ENCODE data around the gene DDX41.

Gene DDX41

DNA sequence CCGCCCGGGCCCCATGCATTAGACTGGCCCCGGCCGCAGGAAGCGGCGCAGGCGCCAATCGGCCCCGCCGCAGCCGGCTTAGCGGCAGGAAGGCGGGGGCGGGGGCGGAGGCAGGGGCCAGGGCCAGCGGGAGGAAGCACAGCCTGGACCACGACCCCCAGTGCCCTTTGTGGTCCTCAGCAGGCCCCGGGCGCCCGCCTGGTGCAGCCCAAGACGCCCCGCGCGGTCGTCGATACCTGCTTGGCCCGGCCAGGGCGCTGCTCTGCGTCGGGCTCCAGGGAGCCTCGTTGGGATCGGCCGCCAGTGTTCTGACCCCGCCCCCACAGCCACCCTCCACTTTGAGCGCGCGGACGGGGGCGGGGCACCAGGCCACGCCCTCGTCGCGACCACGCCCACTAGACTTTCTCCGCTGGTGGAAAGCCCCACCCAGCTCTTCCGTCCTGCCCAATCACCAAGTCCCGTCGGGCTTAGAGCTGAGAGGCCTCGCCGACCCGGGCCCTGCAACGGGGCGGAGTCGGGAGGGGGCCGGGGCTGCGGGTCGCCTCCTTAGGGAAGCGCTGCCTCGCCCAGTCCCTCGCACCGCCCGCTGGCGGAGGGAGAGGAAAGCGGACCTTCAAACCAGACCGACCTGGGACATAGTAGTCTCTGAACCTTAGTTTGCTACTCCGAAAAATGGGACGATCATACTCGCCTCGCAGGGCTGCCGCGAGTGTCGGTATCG lies 19.3 kb downstream of the DDX41 start, which contains the start of gene PDLIM7:
PDLIM7 (minus strand) TSS at position 313 of the 721 bp plus-strand sequence. CDS start 1,092 bp downstream, outside the sequence.
- Histone ChIP-seq H3K4me3 (ENCODE audit: low read depth in 1 of 2, low read length in 1 of 2) (peak within 1 kb of the TSS; percentile 90 to 99), H3K4me1 (ENCODE audit: control insufficient read depth in 1 of 2, insufficient read depth in 1 of 2, low read depth in 1 of 2, low read length in 1 of 2) (peaks cover 79 to 94% of the 10 kb centered on the region in 2 experiments), H3K36me3 (peaks cover 51% of the 10 kb centered on the region), H3K27ac (peak within 1 kb of the TSS; percentile 99), H3K9me3 (no peaks in the 10 kb centered on the region), H3K27me3 (no peaks in the 10 kb centered on the region)
- TF ChIP-seq CTCF (IDR thresholded peaks at IDR 0.05): peak; percentile 63

DNA sequence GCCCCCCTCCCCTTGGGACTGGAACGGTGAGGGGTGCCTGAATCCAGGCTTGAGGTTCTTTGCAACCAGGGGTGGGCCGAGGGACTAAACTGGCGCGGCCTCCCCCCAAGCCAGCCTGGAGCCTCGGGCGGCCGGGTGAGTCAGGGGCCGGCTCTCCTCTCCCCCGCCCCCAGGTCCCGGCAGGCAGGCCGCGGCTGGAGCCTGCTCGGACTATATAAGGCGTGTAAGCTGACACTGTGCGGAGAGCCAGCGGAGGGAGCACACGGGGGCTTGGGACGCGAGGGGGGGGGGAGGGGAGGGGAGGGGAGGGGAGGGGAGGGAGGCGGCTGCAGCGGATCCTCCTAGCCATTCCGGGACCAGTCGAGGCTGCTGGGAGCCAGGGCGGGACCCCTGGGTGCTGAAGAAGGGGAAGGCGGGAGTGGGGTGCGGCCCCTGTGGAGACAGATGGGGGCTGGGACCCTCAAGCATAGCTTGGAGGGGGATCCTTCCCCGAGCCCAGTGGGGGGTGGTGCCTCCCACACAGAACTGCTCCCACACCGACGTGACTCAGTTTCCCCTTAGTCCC lies 20.0 kb downstream of the DDX41 start:
- Histone ChIP-seq H3K27ac (peak overlapping the region; percentile 99), H3K27me3 (no peaks in the 10 kb centered on the region), H3K4me1 (ENCODE audit: control insufficient read depth in 1 of 2, insufficient read depth in 1 of 2, low read depth in 1 of 2, low read length in 1 of 2) (peaks cover 79 to 94% of the 10 kb centered on the region in 2 experiments), H3K36me3 (peaks cover 51% of the 10 kb centered on the region), H3K4me3 (ENCODE audit: low read depth in 1 of 2, low read length in 1 of 2) (peak overlapping the region; percentile 90 to 99), H3K9me3 (no peaks in the 10 kb centered on the region)
- no peak for TF ChIP-seq CTCF (IDR thresholded peaks at IDR 0.05)

DNA sequence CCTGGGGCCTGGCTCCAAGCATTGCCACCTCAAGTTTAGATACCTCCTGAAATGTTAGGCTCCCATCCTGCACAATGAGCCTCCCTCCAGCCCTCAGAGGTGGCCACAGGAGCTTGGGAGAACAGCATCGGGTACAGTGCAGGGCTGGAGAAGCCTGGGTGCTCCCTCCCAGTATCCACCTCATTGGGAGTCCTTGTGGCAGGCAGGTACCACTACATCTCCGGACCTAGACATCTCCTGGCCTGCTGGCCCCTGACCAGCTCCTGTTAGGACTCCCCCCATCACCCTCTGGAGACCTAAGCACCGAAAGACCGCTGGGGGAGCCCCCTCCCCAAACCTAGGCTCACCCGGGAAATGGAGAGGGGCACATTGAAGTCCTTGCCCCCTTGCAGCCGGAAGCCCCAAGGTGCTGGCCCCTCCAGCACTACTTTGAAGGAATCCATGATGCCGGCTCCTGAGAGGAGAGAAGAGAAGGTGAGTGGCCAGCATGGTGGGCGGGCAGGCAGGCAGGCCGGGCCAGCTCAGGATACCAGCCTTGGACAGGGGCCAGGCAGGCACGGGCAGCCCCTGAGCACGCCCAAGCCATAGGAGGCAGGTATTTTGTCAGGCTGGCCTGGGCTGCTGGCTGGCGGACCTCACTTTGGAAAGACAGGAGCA lies 20.6 kb downstream of the DDX41 start:
- TF ChIP-seq CTCF (IDR thresholded peaks at IDR 0.05): peak; percentile 43
- H3K27ac ChIP-seq: peak overlapping the region; percentile 99
- no peaks in the 10 kb centered on the region for H3K9me3 ChIP-seq
- H3K27me3 ChIP-seq: no peaks in the 10 kb centered on the region
- peaks cover 51% of the 10 kb centered on the region for H3K36me3 ChIP-seq
- peaks cover 76 to 94% of the 10 kb centered on the region in 2 experiments for H3K4me1 ChIP-seq (ENCODE audit: control insufficient read depth in 1 of 2, insufficient read depth in 1 of 2, low read depth in 1 of 2, low read length in 1 of 2)
- H3K4me3 ChIP-seq (ENCODE audit: low read depth in 1 of 2, low read length in 1 of 2): peak overlapping the region; percentile 90 to 99

- no peaks in the 10 kb centered on the region for H3K9me3 ChIP-seq
- no peak for TF ChIP-seq CTCF (IDR thresholded peaks at IDR 0.05)
- H3K36me3 ChIP-seq: peaks cover 56% of the 10 kb centered on the region
- peak overlapping the region; percentile 99 for H3K27ac ChIP-seq
- H3K4me1 ChIP-seq (ENCODE audit: control insufficient read depth in 1 of 2, insufficient read depth in 1 of 2, low read depth in 1 of 2, low read length in 1 of 2): peaks cover 76 to 93% of the 10 kb centered on the region in 2 experiments
- H3K4me3 ChIP-seq (ENCODE audit: low read depth in 1 of 2, low read length in 1 of 2): peak overlapping the region; percentile 90 to 99
- no peaks in the 10 kb centered on the region for H3K27me3 ChIP-seq
Measured at GRCh38 chr5:177495243-177496060, 21.3 kb downstream of the DDX41 start.

All from neutrophil (primary cell).